Uterus (tissue), 4 donors: ENCODE data around the gene USF1. TPM values are rescaled to one million over a fixed set of nuclear protein-coding genes. Genes with fewer than 3 reads are reported as not detected.

Source experiments
- DNase-seq, 2 donors: peaks; one replicate each; pipeline ENCODE4 v3.0.0-alpha.2; 2019 to 2020
- H3K27ac ChIP-seq, 2 donors: fragments of 200-600 bp; sonication (generic); 1 replicate in 1 of 2; 2 replicates in 1 of 2; pipeline ENCODE4 v1.5.1; 2016 to 2018
- H3K27me3 ChIP-seq, 2 donors: fragments of 200-600 bp; sonication (generic); one replicate each; pipeline ENCODE4 v1.5.1; 2018 to 2019; ENCODE audit warnings: control low read depth in 1 of 2
- H3K36me3 ChIP-seq, 2 donors: fragments of 200-600 bp; sonication (generic); one replicate each; pipeline ENCODE4 v1.5.1; 2019; ENCODE audit warnings: control low read depth in 1 of 2
- H3K4me1 ChIP-seq, 2 donors: fragments of 200-600 bp; sonication (generic); one replicate each; pipeline ENCODE4 v1.5.1; 2018 to 2019; ENCODE audit warnings: control low read depth in 1 of 2
- H3K4me3 ChIP-seq, 2 donors: fragments of 200-600 bp; sonication (generic); 1 replicate in 1 of 2; 2 replicates in 1 of 2; pipeline ENCODE4 v1.5.1; 2018 to 2019; ENCODE audit warnings: mild to moderate bottlenecking in 1 of 2
- H3K9me3 ChIP-seq, 2 donors: fragments of 200-600 bp; sonication (generic); one replicate each; pipeline ENCODE4 v1.5.1; 2019; ENCODE audit warnings: control low read depth in 1 of 2
- POLR2A ChIP-seq, 2 donors: fragments of 450-650 bp; IDR thresholded peaks; one replicate each; pipeline ENCODE4 v1.6.1; 2016; ENCODE audit warnings: antibody characterized with exemption in 2 of 2, mild to moderate bottlenecking in 1 of 2, moderate library complexity in 1 of 2
- intact Hi-C: fragments of 100-400 bp; cut with DNase I; formaldehyde crosslinking; loops from one replicate; pipeline ENCODE4 v1.15.1; 2023; ENCODE audit warnings: low total_unique reads
- total RNA-seq, 4 donors: library from RNA; depleted of rRNA in 3 of 4; stranded (reverse); fragments of >200 nt in 3 of 4; gene quantifications; one replicate each; pipeline versions ENCODE4 v1.1.0 to v1.2.4, GENCODE V29; 2014 to 2023
- TF ChIP-seq, protein P1 (sequence below), 4 experiments: fragments of 200-600 bp in 2 of 4; fragments of 450-650 bp in 2 of 4; sonication (generic) in 2 of 4; IDR thresholded peaks; one replicate each; pipeline ENCODE4 v1.5.1; 2016 to 2019; ENCODE audit warnings: antibody characterized with exemption in 4 of 4, mild to moderate bottlenecking in 2 of 4, moderate library complexity in 1 of 4
- donor health status: DM: yes; HTN: yes; CAD: no.

Gene USF1
- total RNA-seq, 4 donors from 2014 or later, result 20.7 to 71.8 (median 44.2) TPM

DNA sequence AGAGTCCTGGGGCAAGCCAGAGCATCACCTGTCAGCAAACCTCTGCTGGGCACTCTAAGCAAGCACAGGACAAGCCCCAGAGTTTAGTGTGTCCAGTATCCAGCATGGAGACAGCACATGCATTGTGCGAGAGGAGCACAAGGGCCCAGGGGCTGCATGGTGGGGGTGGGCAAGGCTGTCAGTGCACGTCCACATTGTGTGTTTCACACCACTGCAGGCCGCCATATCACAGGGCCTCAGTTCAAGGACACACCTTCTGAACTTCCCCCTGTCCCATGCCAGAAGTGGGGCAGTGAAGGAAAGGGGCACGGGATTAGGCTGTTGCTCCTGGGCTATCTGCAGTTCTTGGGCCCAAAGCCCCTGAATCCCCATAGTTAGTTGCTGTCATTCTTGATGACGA, 6.2 kb downstream of the USF1 start:
- intact Hi-C loops, result no loop called here
- H3K36me3 ChIP-seq, result no peaks in the 10 kb centered on the region

DNA sequence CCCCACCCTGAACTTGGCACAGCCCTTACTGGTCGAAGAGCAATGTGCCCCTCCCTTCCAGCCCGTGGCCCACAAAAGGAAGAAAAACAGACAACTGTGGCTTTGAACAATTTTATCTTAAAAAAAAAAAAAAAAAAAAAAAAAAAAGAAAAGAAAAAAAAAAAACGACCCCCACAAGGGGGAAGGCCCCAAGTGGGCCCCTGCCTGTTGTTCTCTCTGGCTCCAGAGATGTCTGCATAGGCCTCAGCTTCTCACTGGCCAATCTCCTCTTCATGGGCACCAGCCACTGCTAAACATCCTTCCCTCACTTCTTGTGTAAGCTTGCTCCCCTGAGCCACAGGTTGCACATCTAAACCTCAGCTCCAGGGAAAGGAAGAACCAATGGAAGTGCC, 6.6 kb downstream of the USF1 start:
- no peak overlapping the region for H3K27ac ChIP-seq
- H3K4me1 ChIP-seq, result peaks cover 0 to 3% of the 10 kb centered on the region in 2 donors
- H3K27me3 ChIP-seq, result no peaks in the 10 kb centered on the region
- TF ChIP-seq POLR2A (IDR thresholded peaks at IDR 0.05), result no peak
- TF ChIP-seq, protein P1, sequence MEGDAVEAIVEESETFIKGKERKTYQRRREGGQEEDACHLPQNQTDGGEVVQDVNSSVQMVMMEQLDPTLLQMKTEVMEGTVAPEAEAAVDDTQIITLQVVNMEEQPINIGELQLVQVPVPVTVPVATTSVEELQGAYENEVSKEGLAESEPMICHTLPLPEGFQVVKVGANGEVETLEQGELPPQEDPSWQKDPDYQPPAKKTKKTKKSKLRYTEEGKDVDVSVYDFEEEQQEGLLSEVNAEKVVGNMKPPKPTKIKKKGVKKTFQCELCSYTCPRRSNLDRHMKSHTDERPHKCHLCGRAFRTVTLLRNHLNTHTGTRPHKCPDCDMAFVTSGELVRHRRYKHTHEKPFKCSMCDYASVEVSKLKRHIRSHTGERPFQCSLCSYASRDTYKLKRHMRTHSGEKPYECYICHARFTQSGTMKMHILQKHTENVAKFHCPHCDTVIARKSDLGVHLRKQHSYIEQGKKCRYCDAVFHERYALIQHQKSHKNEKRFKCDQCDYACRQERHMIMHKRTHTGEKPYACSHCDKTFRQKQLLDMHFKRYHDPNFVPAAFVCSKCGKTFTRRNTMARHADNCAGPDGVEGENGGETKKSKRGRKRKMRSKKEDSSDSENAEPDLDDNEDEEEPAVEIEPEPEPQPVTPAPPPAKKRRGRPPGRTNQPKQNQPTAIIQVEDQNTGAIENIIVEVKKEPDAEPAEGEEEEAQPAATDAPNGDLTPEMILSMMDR (IDR thresholded peaks at IDR 0.05), result no peak
- no peaks in the 10 kb centered on the region for H3K36me3 ChIP-seq
- DNase-seq, result no peak
- no peaks in the 10 kb centered on the region for H3K9me3 ChIP-seq
- intact Hi-C loops, result no loop called here
- peak overlapping the region in 1 of 2 donors; percentile 46 for H3K4me3 ChIP-seq

More for the DNA sequence above, 6.2 kb downstream of the USF1 start:
- no peak overlapping the region for H3K27ac ChIP-seq
- H3K27me3 ChIP-seq, result no peaks in the 10 kb centered on the region
- peaks cover 0 to 6% of the 10 kb centered on the region in 2 donors for H3K4me1 ChIP-seq
- no peak overlapping the region for H3K4me3 ChIP-seq
- H3K9me3 ChIP-seq, result no peaks in the 10 kb centered on the region
- no peak for TF ChIP-seq POLR2A (IDR thresholded peaks at IDR 0.05)
- TF ChIP-seq, protein P1 (IDR thresholded peaks at IDR 0.05), result no peak
- DNase-seq, result no peak

DNA sequence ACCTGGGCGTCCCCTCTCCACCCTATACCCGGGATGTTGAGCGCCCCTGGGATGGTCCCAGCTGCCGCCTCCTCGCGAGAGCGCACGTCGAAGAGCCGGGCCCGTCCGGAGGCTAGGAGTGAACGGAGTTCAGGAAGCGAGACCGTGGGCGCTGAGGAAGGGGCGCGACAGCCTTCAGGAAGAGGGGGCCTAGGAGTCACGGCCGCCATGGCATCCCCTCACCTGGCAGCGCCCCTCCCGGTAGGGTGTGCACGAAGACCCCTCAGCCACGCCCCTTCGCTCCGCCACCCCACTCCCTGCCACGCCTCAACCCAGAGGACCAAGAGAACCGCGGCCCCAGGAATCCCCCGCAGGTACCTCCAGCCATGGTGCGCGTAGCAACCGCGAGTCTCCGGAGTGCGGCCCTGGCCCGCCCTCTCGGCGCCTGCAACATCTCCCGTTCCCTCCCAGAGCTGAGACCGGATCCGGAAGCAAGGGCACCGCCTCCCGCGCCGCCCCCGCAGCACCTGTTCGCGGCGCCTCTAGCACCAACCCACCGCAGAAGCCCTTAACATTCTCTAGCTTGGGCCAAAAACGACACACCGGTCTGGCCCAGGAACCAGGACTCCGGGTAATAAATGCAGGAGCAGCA, 7.1 kb downstream of the USF1 start, which contains the start of gene TSTD1:
Gene TSTD1 (minus strand): TSS at position 442 of the 631 bp plus-strand sequence. CDS start 75 bp downstream, at position 367.
- no peak for TF ChIP-seq POLR2A (IDR thresholded peaks at IDR 0.05)
- TF ChIP-seq, protein P1 (IDR thresholded peaks at IDR 0.05), result no peak
- Histone ChIP-seq H3K36me3 (no peaks in the 10 kb centered on the region), H3K4me1 (no peaks in the 10 kb centered on the region), H3K27ac (no peak within 1 kb of the TSS), H3K9me3 (no peaks in the 10 kb centered on the region), H3K27me3 (no peaks in the 10 kb centered on the region), H3K4me3 (peak within 1 kb of the TSS; percentile 2 to 46)
- peak in 1 of 2 donors; percentile 29 for DNase-seq
- intact Hi-C loops, result no loop called here

DNA sequence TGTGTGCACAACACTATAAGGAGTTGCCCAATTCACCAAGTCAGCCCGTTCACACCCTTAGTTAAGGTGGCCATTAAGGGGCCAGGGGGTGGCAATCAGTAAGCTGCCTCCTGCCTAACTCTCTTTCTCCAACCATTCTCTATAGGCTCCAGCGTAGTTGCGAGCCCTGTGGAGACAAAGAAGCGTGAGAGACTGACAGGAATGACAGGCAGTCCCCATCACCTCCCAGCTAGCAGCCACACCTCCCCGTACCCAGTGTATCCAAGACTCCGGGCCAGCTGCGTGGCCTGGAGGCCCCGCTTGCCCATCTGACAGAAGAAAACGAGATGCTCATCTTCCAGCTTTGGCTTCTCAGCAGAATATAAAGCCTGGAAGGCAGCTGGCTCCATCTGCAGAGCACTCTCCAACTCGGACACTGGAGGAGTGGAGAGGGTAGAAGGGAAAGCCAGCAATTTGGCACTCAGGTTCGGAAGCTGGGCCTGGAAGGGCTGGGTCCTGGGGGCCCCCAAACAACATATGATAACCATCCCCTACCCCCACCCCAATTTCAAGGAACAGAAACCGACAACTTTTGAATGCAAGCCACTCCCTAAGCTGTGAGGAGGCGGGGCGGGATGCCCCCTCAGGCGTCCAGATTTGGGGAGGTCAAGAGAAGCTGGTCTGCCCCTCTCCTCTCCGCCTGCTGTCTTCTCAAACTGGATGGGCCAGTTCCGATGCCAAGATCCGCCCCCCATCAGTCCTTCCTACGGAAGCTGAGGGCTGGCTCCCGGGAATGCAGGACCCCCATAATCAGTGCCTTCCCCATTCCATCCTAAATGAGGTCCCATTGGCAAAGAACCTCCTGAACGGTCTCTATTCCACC, 7.9 kb downstream of the USF1 start:
- Histone ChIP-seq H3K4me1 (no peaks in the 10 kb centered on the region), H3K27ac (no peak overlapping the region), H3K9me3 (no peaks in the 10 kb centered on the region), H3K27me3 (no peaks in the 10 kb centered on the region), H3K36me3 (no peaks in the 10 kb centered on the region), H3K4me3 (peak overlapping the region in 1 of 2 donors; percentile 46)
- TF ChIP-seq, protein P1 (IDR thresholded peaks at IDR 0.05), result no peak
- no peak for TF ChIP-seq POLR2A (IDR thresholded peaks at IDR 0.05)
- intact Hi-C loops, result no loop called here
- no peak for DNase-seq

DNA sequence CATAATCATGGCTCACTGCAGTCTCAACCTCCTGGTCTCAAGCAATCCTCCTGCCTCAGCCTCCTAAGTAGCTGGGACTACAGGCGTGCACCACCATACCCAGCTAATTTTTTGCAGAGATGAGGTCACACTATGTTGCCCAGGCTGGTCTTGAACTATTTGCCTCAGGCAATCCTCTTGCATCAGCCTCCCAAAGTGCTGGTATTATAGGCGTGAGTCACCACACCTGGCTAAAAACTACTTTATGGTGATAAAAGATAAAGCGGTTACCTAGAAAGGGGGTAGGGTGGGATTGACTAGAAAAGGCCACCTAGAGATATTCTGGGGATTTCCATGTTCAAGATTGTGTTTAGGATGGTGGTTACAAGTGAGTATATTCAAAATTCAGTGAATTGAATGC, 12.0 kb downstream of the USF1 start:
- Histone ChIP-seq H3K27me3 (no peaks in the 10 kb centered on the region), H3K4me3 (no peak overlapping the region), H3K9me3 (no peaks in the 10 kb centered on the region), H3K27ac (no peak overlapping the region), H3K36me3 (no peaks in the 10 kb centered on the region), H3K4me1 (no peaks in the 10 kb centered on the region)
- DNase-seq, result no peak
- TF ChIP-seq, protein P1 (IDR thresholded peaks at IDR 0.05), result no peak
- TF ChIP-seq POLR2A (IDR thresholded peaks at IDR 0.05), result no peak
- intact Hi-C loops, result no loop called here
